GM12865 (cell line): ENCODE results near the gene CCR2.

Source experiments
- DNase-seq: peaks from one replicate; pipeline ENCODE4 v3.0.0; 2010; ENCODE audit warnings: low read depth
- H3K4me3 ChIP-seq: 2 replicates; pipeline ENCODE4 v1.5.1; 2011; ENCODE audit warnings: mild to moderate bottlenecking, low read depth, low read length, control low read depth
- CTCF ChIP-seq: IDR thresholded peaks from 2 replicates; pipeline ENCODE4 v1.5.1; 2011; ENCODE audit warnings: low read length, control low read depth, low read depth, inconsistent platforms; ENCODE audit not compliant: insufficient read depth; ENCODE audit errors: missing control alignments

CCR2 gene

DNA sequence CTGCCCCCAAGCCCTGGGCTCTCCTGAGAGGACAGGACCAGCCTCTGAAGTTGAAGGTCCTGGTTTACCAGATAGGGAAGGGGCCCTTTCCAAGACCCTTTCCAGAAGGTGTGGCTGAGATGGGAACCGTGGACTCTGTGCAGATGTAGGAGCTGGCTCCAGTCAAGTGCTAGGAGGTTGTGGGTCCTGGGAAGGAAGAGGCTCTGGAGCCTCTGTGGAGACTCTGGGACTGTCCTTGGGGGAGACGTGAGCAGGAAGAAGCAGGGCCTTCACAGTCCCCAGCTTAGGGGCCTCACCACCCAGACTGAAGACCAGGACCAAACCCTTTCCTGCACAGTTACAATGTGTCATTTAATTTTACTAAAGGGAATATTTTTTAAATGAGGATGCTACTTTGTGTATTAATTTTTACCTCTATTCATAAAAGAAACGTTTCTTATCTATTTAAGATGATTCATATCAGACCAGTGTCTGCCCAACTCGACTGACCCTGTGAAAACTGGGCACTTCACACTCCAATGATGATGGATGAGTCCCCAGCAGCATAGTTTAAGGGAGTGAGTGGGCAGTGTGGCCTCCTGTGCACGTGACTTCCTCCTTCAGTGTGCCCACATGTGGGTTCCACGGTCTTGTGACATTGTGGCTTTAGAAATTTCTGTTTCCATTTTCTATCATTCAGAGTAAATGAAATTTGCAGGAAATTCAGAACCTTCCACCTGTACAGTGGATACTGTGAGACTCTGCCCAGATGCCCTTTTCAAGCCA is 42.0 kb downstream of the CCR2 start:
- no peak overlapping the region for H3K4me3 ChIP-seq
- DNase-seq = peak; percentile 43
- no peak for TF ChIP-seq CTCF

GRCh38 chr3:46397111-46397510 is 43.2 kb downstream of the CCR2 start:
- no peak for DNase-seq
- no peak overlapping the region for H3K4me3 ChIP-seq
- TF ChIP-seq CTCF = no peak

GRCh38 chr3:46398186-46398955 is 44.5 kb downstream of the CCR2 start:
- DNase-seq = no peak
- no peak for TF ChIP-seq CTCF

DNA sequence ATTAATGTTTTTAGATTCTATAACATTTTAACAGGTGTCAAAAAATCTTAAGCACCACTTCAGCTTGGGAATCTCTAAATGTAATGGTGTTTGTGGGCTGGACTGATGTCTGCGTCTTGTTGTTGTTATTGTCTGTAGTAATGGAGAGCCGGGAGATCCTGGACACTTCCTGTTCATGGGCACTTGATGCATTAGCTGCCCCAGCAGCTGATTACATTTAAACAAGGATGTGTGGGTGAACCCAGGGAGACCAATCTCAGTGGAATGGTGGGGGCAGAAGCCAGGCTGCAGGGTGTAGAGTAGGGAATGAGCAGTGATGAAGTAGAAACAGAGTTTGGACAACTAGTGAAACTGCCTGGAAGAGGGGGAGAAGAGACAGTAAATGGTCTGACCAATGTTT is 45.2 kb downstream of the CCR2 start:
- H3K4me3 ChIP-seq = no peak overlapping the region
- TF ChIP-seq CTCF = no peak
- no peak for DNase-seq

More at GRCh38 chr3:46398186-46398955, 44.5 kb downstream of the CCR2 start:
- H3K4me3 ChIP-seq = no peak overlapping the region

- TF ChIP-seq CTCF = no peak
- H3K4me3 ChIP-seq = no peak overlapping the region
- DNase-seq = no peak
These were observed 45.6 kb downstream of the CCR2 start for GRCh38 chr3:46399557-46399956.

GRCh38 chr3:46400000-46400734 is 46.3 kb downstream of the CCR2 start:
- H3K4me3 ChIP-seq = no peak overlapping the region
- TF ChIP-seq CTCF = no peak
- no peak for DNase-seq
